Psoas muscle (tissue), 8 donors: Measurements from ENCODE around the gene GHITM. TPM values are rescaled to one million over a fixed set of nuclear protein-coding genes. Genes with fewer than 3 reads are reported as not detected.

Experiments
- ATAC-seq, 4 donors: fragments of 200-7000 bp; cut with Tn5 transposase; one replicate each; pipeline ENCODE4 v1.9.1; 2020; ENCODE audit warnings: moderate library complexity in 3 of 4, mild to moderate bottlenecking in 2 of 4
- DNase-seq, 2 donors: peaks; one replicate each; pipeline ENCODE4 v3.0.0-alpha.2; 2020
- H3K27ac ChIP-seq: fragments of 200-600 bp; one replicate; pipeline ENCODE4 v1.8.0; 2022
- H3K27me3 ChIP-seq, 3 donors: fragments of 200-600 bp in 1 of 3; one replicate each; pipeline versions ENCODE4 v1.6.1 to v1.8.0; 2013 to 2022; ENCODE audit warnings: low read length in 2 of 3, mild to moderate bottlenecking in 2 of 3, moderate library complexity in 1 of 3; ENCODE audit not compliant: insufficient read depth in 3 of 3
- H3K36me3 ChIP-seq, 2 donors: fragments of 200-600 bp in 1 of 2; one replicate each; pipeline versions ENCODE4 v1.6.1 to v1.8.0; 2013 to 2022; ENCODE audit warnings: low read depth in 1 of 2, mild to moderate bottlenecking in 1 of 2, moderate library complexity in 1 of 2; ENCODE audit not compliant: insufficient read depth in 1 of 2
- H3K4me1 ChIP-seq: fragments of 200-600 bp; one replicate; pipeline ENCODE4 v1.8.0; 2022
- H3K4me3 ChIP-seq: fragments of 200-600 bp; one replicate; pipeline ENCODE4 v1.8.0; 2022; ENCODE audit warnings: mild to moderate bottlenecking
- H3K9me3 ChIP-seq: fragments of 200-600 bp; one replicate; pipeline ENCODE4 v1.8.0; 2022
- CTCF ChIP-seq: fragments of 200-600 bp; IDR thresholded peaks from one replicate; pipeline ENCODE4 v1.8.0; 2022; ENCODE audit warnings: antibody characterized with exemption
- WGBS, 3 donors: extraction: QIAGEN DNeasy Blood & Tissue Kit; methylation state at CpG; one replicate each; pipeline versions ENCODE4 v1.1.6 to v1.1.7; 2013; 5-methylcytosine and 5-hydroxymethylcytosine counted together
- intact Hi-C, 2 donors: fragments of 100-400 bp; cut with DNase I; formaldehyde crosslinking; loops; one replicate each; pipeline versions ENCODE4 v1.11.0 to v1.14.2; 2022
- long read RNA-seq, 2 donors: library from polyadenylated mRNA; unstranded; transcript quantifications; one replicate each; pipeline ENCODE4 v2.0.0, GENCODE V29; 2021
- polyA plus RNA-seq, 3 donors: library from polyadenylated mRNA; stranded (reverse); fragments of 200-250 nt; gene quantifications; one replicate each; pipeline ENCODE4 v1.2.3, GENCODE V29; 2013
- total RNA-seq, 4 donors: library from RNA; stranded (reverse); fragmentation: NEBNext Ultra II Directional in 2 of 4; extraction: Animal tissue kit (Norgen Biotek cat#: 25700) in 2 of 4; gene quantifications; one replicate each; pipeline versions ENCODE4 v1.2.1 to v1.2.4, GENCODE V29; 2021 to 2023
- donor health status: healthy with polysubstance abuse.
- donor health status: DM: no; HTN: no; CAD: no; lungs with moderate emphysema.
- donor health status: Bipolar disorder and iron deficiency.
- donor health status: healthy.
- donor health status: DM: yes; HTN: yes; CAD: no.
- donor health status: DM: no; HTN: no; CAD: no.
- donor health status: DM: no; HTN: no; CAD: no.
- donor health status: DM: yes; HTN: yes; CAD: no.

Gene GHITM, protein sequence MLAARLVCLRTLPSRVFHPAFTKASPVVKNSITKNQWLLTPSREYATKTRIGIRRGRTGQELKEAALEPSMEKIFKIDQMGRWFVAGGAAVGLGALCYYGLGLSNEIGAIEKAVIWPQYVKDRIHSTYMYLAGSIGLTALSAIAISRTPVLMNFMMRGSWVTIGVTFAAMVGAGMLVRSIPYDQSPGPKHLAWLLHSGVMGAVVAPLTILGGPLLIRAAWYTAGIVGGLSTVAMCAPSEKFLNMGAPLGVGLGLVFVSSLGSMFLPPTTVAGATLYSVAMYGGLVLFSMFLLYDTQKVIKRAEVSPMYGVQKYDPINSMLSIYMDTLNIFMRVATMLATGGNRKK
- total RNA-seq = 100 to 1,000 TPM; 230 to 353 (median 263) TPM
- polyA plus RNA-seq = 100 to 1,000 TPM; 253 to 633 (median 436) TPM
- long read RNA-seq, donor 1, transcript GHITM-201 (9 exons, 2,128 nt) = major isoform, 341 of 368 reads
- long read RNA-seq, donor 1, partial matches to known transcripts = 12 of 368 reads
- long read RNA-seq, donor 1, other reads (novel, unspliced or antisense) = 15 of 368 reads
- long read RNA-seq, donor 2, transcript GHITM-201 (9 exons, 2,128 nt) = major isoform, 613 of 659 reads
- long read RNA-seq, donor 2, partial matches to known transcripts = 24 of 659 reads
- long read RNA-seq, donor 2, other reads (novel, unspliced or antisense) = 22 of 659 reads

GRCh38 chr10:84139126-84140035 is at the start of gene GHITM:
Gene GHITM, plus strand, starts transcription at chr10:84139509. Its CDS starts 1,992 bp downstream, at chr10:84141501.
- TF ChIP-seq CTCF = peak; percentile 40
- Histone ChIP-seq H3K4me1 (peaks cover 25% of the 10 kb centered on the region), H3K27me3 (no peaks in the 10 kb centered on the region), H3K4me3 (peak within 1 kb of the TSS; percentile 97), H3K9me3 (no peaks in the 10 kb centered on the region), H3K36me3 (peaks cover 8 to 34% of the 10 kb centered on the region in 2 donors), H3K27ac (peak within 1 kb of the TSS; percentile 99)
- WGBS, 3 donors = 0 to 1% (median 0%) methylated on average over 58 to 61 of the region's 61 CpGs
- ATAC-seq = peak; percentile 97 to 98 (median 98)
- peak; percentile 99 to 100 for DNase-seq
- intact Hi-C loops = loop anchor here in 1 of 2 donors (5.0 kb wide), 1 partner anchor 188 kb away; the partner anchor contains the start of gene CCSER2

DNA sequence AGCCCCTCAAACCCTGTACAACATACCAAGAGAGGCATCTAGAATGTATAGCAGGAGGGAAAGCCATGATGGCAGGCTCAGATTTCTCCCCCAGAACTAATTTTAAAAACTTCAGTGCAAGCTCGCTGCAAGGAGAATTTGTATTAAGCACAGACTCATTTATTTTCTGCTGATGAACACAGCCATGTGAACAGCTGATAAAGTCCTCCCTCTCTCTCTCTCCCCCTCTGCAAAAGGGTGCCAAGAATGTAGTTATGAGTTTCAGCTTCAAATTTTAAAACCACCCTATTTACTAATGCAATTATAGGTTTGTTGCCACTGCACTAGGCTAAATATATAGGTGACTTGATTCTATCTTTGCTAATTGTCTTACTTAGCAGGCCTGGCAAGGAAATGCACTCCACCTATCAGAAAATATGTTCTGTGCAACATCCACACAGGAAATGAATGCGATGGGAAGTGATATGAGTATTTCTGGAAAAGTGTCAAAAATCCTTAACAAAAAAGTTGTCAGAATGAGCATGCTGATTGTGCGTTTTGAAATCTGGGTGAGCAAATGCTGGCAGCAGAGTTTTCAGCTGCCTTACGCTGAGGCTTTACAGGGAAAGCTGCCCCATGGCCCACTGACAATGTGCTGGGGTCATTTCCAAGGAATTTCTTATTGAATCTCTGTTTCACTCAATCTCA is 43.4 kb upstream of the GHITM start:
- DNase-seq = peak in 1 of 2 donors; percentile 27
- Histone ChIP-seq H3K27ac (no peak overlapping the region), H3K4me3 (no peak overlapping the region), H3K27me3 (peaks cover 0 to 9% (median 0%) of the 10 kb centered on the region in 3 donors), H3K4me1 (no peaks in the 10 kb centered on the region), H3K9me3 (no peaks in the 10 kb centered on the region), H3K36me3 (no peaks in the 10 kb centered on the region)
- intact Hi-C loops = no loop called here
- peak in 2 of 4 donors; percentile 36 for ATAC-seq
- TF ChIP-seq CTCF = no peak
- 14 to 24% (median 24%) methylated on average over 4 of the region's 4 CpGs for WGBS, 3 donors

- Histone ChIP-seq H3K9me3 (no peaks in the 10 kb centered on the region), H3K36me3 (no peaks in the 10 kb centered on the region), H3K27ac (no peak overlapping the region), H3K4me1 (no peaks in the 10 kb centered on the region), H3K4me3 (no peak overlapping the region), H3K27me3 (peaks cover 0 to 9% (median 0%) of the 10 kb centered on the region in 3 donors)
- peak; percentile 32 for TF ChIP-seq CTCF
- 32 to 39% (median 32%) methylated on average over 4 of the region's 4 CpGs for WGBS, 3 donors
- intact Hi-C loops = no loop called here
- ATAC-seq = no peak
- DNase-seq = no peak
Observed at GRCh38 chr10:84097787-84098353, 41.4 kb upstream of the GHITM start.

DNA sequence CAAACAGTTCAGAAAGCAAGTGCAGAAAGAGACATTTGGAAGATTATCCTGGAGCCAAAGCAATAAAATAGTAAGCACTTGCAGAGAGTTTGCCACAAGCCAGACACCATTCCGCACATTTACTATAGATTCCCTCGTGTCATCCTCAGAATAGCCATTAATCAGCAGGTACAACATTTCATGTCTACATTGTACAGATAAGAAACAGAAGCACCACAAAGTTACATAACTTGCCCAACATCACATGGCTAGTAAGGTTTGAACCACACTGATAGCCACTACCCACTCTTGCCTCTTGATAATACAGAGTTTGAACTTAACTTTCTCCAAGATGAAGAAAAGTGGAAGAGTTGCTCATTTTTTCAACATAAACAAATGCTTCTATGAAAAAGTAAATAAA is 40.6 kb upstream of the GHITM start:
- Histone ChIP-seq H3K9me3 (no peaks in the 10 kb centered on the region), H3K4me3 (no peak overlapping the region), H3K27ac (no peak overlapping the region), H3K27me3 (peaks cover 0 to 9% (median 0%) of the 10 kb centered on the region in 3 donors), H3K4me1 (no peaks in the 10 kb centered on the region), H3K36me3 (no peaks in the 10 kb centered on the region)
- TF ChIP-seq CTCF = no peak
- 75 to 79% (median 76%) methylated on average over 2 of the region's 2 CpGs for WGBS, 3 donors
- intact Hi-C loops = no loop called here
- DNase-seq (no peak), ATAC-seq (no peak)
